Stimulated activated CD8-positive, alpha-beta memory T cell treated with anti-CD3 and anti-CD28 coated beads, Interleukin-2, amount 100 ng/mL, for 1 hour (primary cell): Measurements from ENCODE around the gene UQCC2.

Experiments used
- DNase-seq, 2 donors: peaks; one replicate each; pipeline ENCODE4 v3.0.0-alpha.2; 2020; ENCODE audit warnings: low read depth in 2 of 2

UQCC2 gene

GRCh38 chr6:33725222-33725621 lies 13.7 kb upstream of the UQCC2 start:
- DNase-seq, result no peak

GRCh38 chr6:33724102-33725023 lies 12.9 kb upstream of the UQCC2 start:
- DNase-seq, result no peak

- DNase-seq, result no peak
Observed at GRCh38 chr6:33723371-33724085, 12.0 kb upstream of the UQCC2 start.

GRCh38 chr6:33722103-33722623 lies 10.7 kb upstream of the UQCC2 start:
- DNase-seq, result no peak

- DNase-seq, result no peak
Observed at GRCh38 chr6:33721508-33721907, 10.0 kb upstream of the UQCC2 start.

GRCh38 chr6:33720998-33721397 lies 9.5 kb upstream of the UQCC2 start:
- DNase-seq, result no peak

GRCh38 chr6:33719326-33719987 lies 8.0 kb upstream of the UQCC2 start:
- no peak for DNase-seq

- no peak for DNase-seq
Observed at GRCh38 chr6:33718713-33719112, 7.2 kb upstream of the UQCC2 start.

- no peak for DNase-seq
Observed at GRCh38 chr6:33717934-33718455, 6.5 kb upstream of the UQCC2 start.

GRCh38 chr6:33716890-33717632 lies 5.6 kb upstream of the UQCC2 start:
- DNase-seq, result no peak

GRCh38 chr6:33716379-33716778 lies 4.9 kb upstream of the UQCC2 start:
- DNase-seq, result no peak

GRCh38 chr6:33714385-33715040 lies 3.0 kb upstream of the UQCC2 start:
- DNase-seq, result no peak

GRCh38 chr6:33713786-33714185 lies 2.3 kb upstream of the UQCC2 start:
- no peak for DNase-seq

GRCh38 chr6:33712914-33713313 lies 1.4 kb upstream of the UQCC2 start:
- no peak for DNase-seq

GRCh38 chr6:33710296-33711121 lies 991 bp downstream of the UQCC2 start:
- DNase-seq, result no peak

GRCh38 chr6:33709605-33710295 lies 1.8 kb downstream of the UQCC2 start:
- DNase-seq, result no peak

- no peak for DNase-seq
Observed at GRCh38 chr6:33708516-33709204, 2.8 kb downstream of the UQCC2 start.

- DNase-seq, result no peak
Observed at GRCh38 chr6:33707771-33708170, 3.7 kb downstream of the UQCC2 start.
